SU-DHL-6 (cell line): ENCODE results near the gene MAP2K2.
A peak's percentile ranks its signal among the peaks of the same experiment; 100 is the strongest.
"Not testable (repeated sequence)": the region's sequence is repeated elsewhere in the genome, so short reads cannot be mapped to it uniquely, and the experiment has no call there.

Experiments
- H2AFZ ChIP-seq: fragments of 200-600 bp; sonication (generic); 2 replicates; pipeline ENCODE4 v1.6.1; 2014; ENCODE audit warnings: low read depth, mild to moderate bottlenecking, moderate library complexity, mixed read lengths, antibody characterized with exemption, low read length; ENCODE audit not compliant: severe bottlenecking
- H3F3A ChIP-seq: fragments of 200-600 bp; shearing (Covaris generic); 2 replicates; pipeline ENCODE4 v1.6.0; 2016; ENCODE audit warnings: antibody characterized with exemption, mild to moderate bottlenecking; ENCODE audit not compliant: insufficient read depth
- H3K27ac ChIP-seq: fragments of 200-600 bp; sonication (generic); 2 replicates; pipeline ENCODE4 v1.5.1; 2016; ENCODE audit warnings: low read depth, mild to moderate bottlenecking, low read length, moderate library complexity, mixed read lengths
- H3K27me3 ChIP-seq: fragments of 200-600 bp; sonication (generic), shearing (Covaris generic); 2 replicates; pipeline ENCODE4 v1.6.0; 2014; ENCODE audit warnings: mild to moderate bottlenecking, low read length
- H3K36me3 ChIP-seq: fragments of 200-600 bp; sonication (generic); 2 replicates; pipeline ENCODE4 v1.6.1; 2014; ENCODE audit warnings: mild to moderate bottlenecking, low read length, mixed read lengths
- H3K4me2 ChIP-seq: fragments of 300-600, 200-600 bp; shearing (Covaris generic), sonication (generic); 2 replicates; pipeline ENCODE4 v1.6.0; 2014; ENCODE audit warnings: low read length, low read depth, mild to moderate bottlenecking; ENCODE audit not compliant: poor library complexity, severe bottlenecking
- H3K4me3 ChIP-seq: fragments of 200-600 bp; sonication (generic); 2 replicates; pipeline ENCODE4 v1.5.1; 2014; ENCODE audit warnings: antibody characterized with exemption, low read length, mild to moderate bottlenecking, mixed read lengths; ENCODE audit not compliant: insufficient read depth, poor library complexity, severe bottlenecking
- H3K79me2 ChIP-seq: fragments of 200-600 bp; sonication (generic); 2 replicates; pipeline ENCODE4 v1.6.1; 2014; ENCODE audit warnings: mild to moderate bottlenecking, low read length, moderate library complexity; ENCODE audit not compliant: insufficient read depth
- H3K9ac ChIP-seq: fragments of 200-600 bp; sonication (generic); 2 replicates; pipeline ENCODE4 v1.7.0; 2014; ENCODE audit warnings: mild to moderate bottlenecking, low read length
- H3K9me2 ChIP-seq: fragments of 200-600 bp; sonication (generic); replicated peaks from 2 replicates; pipeline ENCODE4 v1.6.1; 2014; ENCODE audit warnings: low read length; ENCODE audit not compliant: insufficient read depth
- H3K9me3 ChIP-seq: fragments of 200-600 bp; sonication (generic); 2 replicates; pipeline ENCODE4 v1.6.1; 2014; ENCODE audit warnings: low read length, mixed read lengths; ENCODE audit not compliant: insufficient read depth
- H4K20me1 ChIP-seq: fragments of 200-600 bp; sonication (generic); 2 replicates; pipeline ENCODE4 v1.6.1; 2014; ENCODE audit warnings: low read depth, mild to moderate bottlenecking, antibody characterized with exemption, low read length, moderate library complexity, mixed read lengths
- CTCF ChIP-seq: fragments of 200-600 bp; sonication (generic); IDR thresholded peaks from one replicate; pipeline ENCODE4 v1.5.1; 2017; ENCODE audit warnings: antibody characterized with exemption, mild to moderate bottlenecking, low read length, moderate library complexity; ENCODE audit not compliant: insufficient read depth, poor library complexity, severe bottlenecking
- EZH2phosphoT487 ChIP-seq: fragments of 200-600 bp; sonication (generic), shearing (Covaris generic); conservative IDR thresholded peaks from 2 replicates; pipeline ENCODE4 v1.6.1; 2018; ENCODE audit warnings: mild to moderate bottlenecking, antibody characterized with exemption, low read length, moderate library complexity, mixed read lengths

The MAP2K2 gene

GRCh38 chr19:4139614-4140236 lies 15.8 kb upstream of the MAP2K2 start:
- H3K79me2 ChIP-seq, result no peaks in the 10 kb centered on the region
- H3K4me2 ChIP-seq, result peak overlapping the region; percentile 47
- H2AFZ ChIP-seq, result peak overlapping the region; percentile 47
- no peak overlapping the region for H3K9ac ChIP-seq
- TF ChIP-seq EZH2phosphoT487 (no peak), CTCF (peak; percentile 78)
- no peaks in the 10 kb centered on the region for H3K9me2 ChIP-seq
- H3K4me3 ChIP-seq, result no peak overlapping the region
- H3F3A ChIP-seq, result no peaks in the 10 kb centered on the region
- H3K9me3 ChIP-seq, result no peaks in the 10 kb centered on the region
- H3K36me3 ChIP-seq, result no peaks in the 10 kb centered on the region
- H3K27ac ChIP-seq, result no peak overlapping the region
- H4K20me1 ChIP-seq, result no peaks in the 10 kb centered on the region
- no peaks in the 10 kb centered on the region for H3K27me3 ChIP-seq

- no peak overlapping the region for H3K27ac ChIP-seq
- H3K4me2 ChIP-seq, result no peak overlapping the region
- no peak overlapping the region for H3K4me3 ChIP-seq
- H2AFZ ChIP-seq, result no peak overlapping the region
- no peaks in the 10 kb centered on the region for H4K20me1 ChIP-seq
- no peaks in the 10 kb centered on the region for H3F3A ChIP-seq
- no peaks in the 10 kb centered on the region for H3K36me3 ChIP-seq
- H3K27me3 ChIP-seq, result no peaks in the 10 kb centered on the region
- no peaks in the 10 kb centered on the region for H3K9me2 ChIP-seq
- no peaks in the 10 kb centered on the region for H3K9me3 ChIP-seq
- H3K9ac ChIP-seq, result no peak overlapping the region
- TF ChIP-seq EZH2phosphoT487, result no peak
- TF ChIP-seq CTCF, result no peak
- H3K79me2 ChIP-seq, result no peaks in the 10 kb centered on the region
Measured at GRCh38 chr19:4138445-4138844, 14.5 kb upstream of the MAP2K2 start.

DNA sequence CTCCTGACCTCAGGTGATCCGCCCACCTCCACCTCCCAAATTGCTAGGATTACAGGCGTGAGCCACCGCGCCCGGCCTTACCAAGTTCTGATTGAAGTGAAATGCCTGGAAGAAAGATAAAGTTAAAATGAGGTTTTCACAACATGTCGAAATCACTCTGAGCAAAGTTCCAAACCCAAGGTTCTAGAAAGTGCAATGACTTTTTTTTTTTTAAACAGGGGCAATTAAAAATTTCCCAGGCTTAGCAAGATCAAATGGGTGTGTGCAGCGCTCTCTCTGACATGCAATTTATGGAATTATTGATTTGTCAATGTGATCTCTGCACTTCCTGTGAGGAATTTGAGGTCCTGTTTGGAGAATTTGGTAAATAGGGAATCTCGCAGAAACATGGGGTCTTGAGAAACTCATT lies 12.8 kb upstream of the MAP2K2 start:
- H3K4me3 ChIP-seq, result no peak overlapping the region
- H3K27me3 ChIP-seq, result no peaks in the 10 kb centered on the region
- H4K20me1 ChIP-seq, result no peaks in the 10 kb centered on the region
- no peak overlapping the region for H3K4me2 ChIP-seq
- no peaks in the 10 kb centered on the region for H3K9me2 ChIP-seq
- no peaks in the 10 kb centered on the region for H3K9me3 ChIP-seq
- no peak for TF ChIP-seq EZH2phosphoT487
- no peak for TF ChIP-seq CTCF
- H3K79me2 ChIP-seq, result no peaks in the 10 kb centered on the region
- no peaks in the 10 kb centered on the region for H3F3A ChIP-seq
- no peak overlapping the region for H3K9ac ChIP-seq
- no peaks in the 10 kb centered on the region for H3K36me3 ChIP-seq
- H3K27ac ChIP-seq, result no peak overlapping the region
- no peak overlapping the region for H2AFZ ChIP-seq

DNA sequence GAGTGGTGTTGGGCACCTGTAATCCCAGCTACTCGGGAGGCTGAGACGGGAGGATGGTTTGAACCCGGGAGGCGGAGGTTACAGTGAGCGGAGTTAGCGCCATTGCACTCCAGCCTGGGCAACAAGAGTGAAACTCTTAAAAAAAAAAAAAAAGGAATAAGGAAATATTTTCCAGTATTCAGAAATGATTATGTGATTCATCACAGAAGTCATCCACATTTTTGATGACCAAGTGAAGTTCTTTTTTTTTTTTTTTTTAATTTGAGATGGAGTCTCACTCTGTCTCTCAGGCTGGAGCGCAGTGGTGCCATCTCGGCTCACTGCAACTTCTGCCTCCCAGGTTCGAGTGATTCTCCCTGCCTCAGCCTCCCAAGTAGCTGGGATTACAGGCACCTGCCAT lies 11.5 kb upstream of the MAP2K2 start:
- H3K79me2 ChIP-seq, H3K9me3 ChIP-seq, H3K36me3 ChIP-seq, H3F3A ChIP-seq, H3K9me2 ChIP-seq, H3K27ac ChIP-seq, H2AFZ ChIP-seq, H3K9ac ChIP-seq, H4K20me1 ChIP-seq, H3K27me3 ChIP-seq, H3K4me2 ChIP-seq, H3K4me3 ChIP-seq: not testable (repeated sequence)
